ENCODE measurements around the gene MRPL11.

- TF ChIP-seq, protein P1, sequence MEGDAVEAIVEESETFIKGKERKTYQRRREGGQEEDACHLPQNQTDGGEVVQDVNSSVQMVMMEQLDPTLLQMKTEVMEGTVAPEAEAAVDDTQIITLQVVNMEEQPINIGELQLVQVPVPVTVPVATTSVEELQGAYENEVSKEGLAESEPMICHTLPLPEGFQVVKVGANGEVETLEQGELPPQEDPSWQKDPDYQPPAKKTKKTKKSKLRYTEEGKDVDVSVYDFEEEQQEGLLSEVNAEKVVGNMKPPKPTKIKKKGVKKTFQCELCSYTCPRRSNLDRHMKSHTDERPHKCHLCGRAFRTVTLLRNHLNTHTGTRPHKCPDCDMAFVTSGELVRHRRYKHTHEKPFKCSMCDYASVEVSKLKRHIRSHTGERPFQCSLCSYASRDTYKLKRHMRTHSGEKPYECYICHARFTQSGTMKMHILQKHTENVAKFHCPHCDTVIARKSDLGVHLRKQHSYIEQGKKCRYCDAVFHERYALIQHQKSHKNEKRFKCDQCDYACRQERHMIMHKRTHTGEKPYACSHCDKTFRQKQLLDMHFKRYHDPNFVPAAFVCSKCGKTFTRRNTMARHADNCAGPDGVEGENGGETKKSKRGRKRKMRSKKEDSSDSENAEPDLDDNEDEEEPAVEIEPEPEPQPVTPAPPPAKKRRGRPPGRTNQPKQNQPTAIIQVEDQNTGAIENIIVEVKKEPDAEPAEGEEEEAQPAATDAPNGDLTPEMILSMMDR (conservative IDR thresholded peaks at IDR 0.05), result no peak
- TF ChIP-seq EZH2 (IDR thresholded peaks at IDR 0.05; ENCODE audit: low read depth), result no peak
These were observed 33.4 kb upstream of the MRPL11 start for GRCh38 chr11:66472054-66472453.

Measured in PC-9 (cell line).